Fibroblast of lung (primary cell): ENCODE results near the gene AP3S1.

ENCODE experiments used
- EZH2 ChIP-seq: IDR thresholded peaks from 2 replicates; pipeline ENCODE4 v1.5.1; 2012; ENCODE audit warnings: low read length, control low read depth, mild to moderate bottlenecking; ENCODE audit errors: missing control alignments
- TF ChIP-seq, protein P1 (sequence below), 2 donors: IDR thresholded peaks in 1 of 2; conservative IDR thresholded peaks in 1 of 2; 1 replicate in 1 of 2; 2 replicates in 1 of 2; pipeline ENCODE4 v1.5.1; 2011 to 2012; ENCODE audit warnings: low read length in 2 of 2, control low read depth in 1 of 2, inconsistent platforms in 1 of 2, low read depth in 1 of 2, mild to moderate bottlenecking in 1 of 2

GRCh38 chr5:115932991-115933390 lies 91.3 kb downstream of the AP3S1 start:
- no peak for TF ChIP-seq EZH2
- TF ChIP-seq, protein P1, sequence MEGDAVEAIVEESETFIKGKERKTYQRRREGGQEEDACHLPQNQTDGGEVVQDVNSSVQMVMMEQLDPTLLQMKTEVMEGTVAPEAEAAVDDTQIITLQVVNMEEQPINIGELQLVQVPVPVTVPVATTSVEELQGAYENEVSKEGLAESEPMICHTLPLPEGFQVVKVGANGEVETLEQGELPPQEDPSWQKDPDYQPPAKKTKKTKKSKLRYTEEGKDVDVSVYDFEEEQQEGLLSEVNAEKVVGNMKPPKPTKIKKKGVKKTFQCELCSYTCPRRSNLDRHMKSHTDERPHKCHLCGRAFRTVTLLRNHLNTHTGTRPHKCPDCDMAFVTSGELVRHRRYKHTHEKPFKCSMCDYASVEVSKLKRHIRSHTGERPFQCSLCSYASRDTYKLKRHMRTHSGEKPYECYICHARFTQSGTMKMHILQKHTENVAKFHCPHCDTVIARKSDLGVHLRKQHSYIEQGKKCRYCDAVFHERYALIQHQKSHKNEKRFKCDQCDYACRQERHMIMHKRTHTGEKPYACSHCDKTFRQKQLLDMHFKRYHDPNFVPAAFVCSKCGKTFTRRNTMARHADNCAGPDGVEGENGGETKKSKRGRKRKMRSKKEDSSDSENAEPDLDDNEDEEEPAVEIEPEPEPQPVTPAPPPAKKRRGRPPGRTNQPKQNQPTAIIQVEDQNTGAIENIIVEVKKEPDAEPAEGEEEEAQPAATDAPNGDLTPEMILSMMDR (conservative IDR thresholded peaks at IDR 0.05 in 1 of 2, IDR thresholded peaks at IDR 0.05 in 1 of 2; ENCODE audit: low read depth in 1 of 2, low read length in 2 of 2), result no peak
